ENCODE data around the gene CTIF.

CTIF gene

GRCh38 chr18:48599391-48599790, 60.6 kb downstream of the CTIF start:
- in situ Hi-C loops (cut with HindIII; ENCODE audit: low sequenced_read_pairs): no loop called here

- in situ Hi-C loops (cut with HindIII; ENCODE audit: low sequenced_read_pairs): no loop called here
Observed at GRCh38 chr18:48600046-48600445, 61.2 kb downstream of the CTIF start.

GRCh38 chr18:48600456-48601090, 61.7 kb downstream of the CTIF start:
- in situ Hi-C loops (cut with HindIII; ENCODE audit: low sequenced_read_pairs): no loop called here

GRCh38 chr18:48601343-48601742, 62.5 kb downstream of the CTIF start:
- in situ Hi-C loops (cut with HindIII; ENCODE audit: low sequenced_read_pairs): no loop called here

- in situ Hi-C loops (cut with HindIII; ENCODE audit: low sequenced_read_pairs): no loop called here
Observed at GRCh38 chr18:48602759-48603390, 64.0 kb downstream of the CTIF start.

- in situ Hi-C loops (cut with HindIII; ENCODE audit: low sequenced_read_pairs): no loop called here
Observed at GRCh38 chr18:48605408-48605845, 66.6 kb downstream of the CTIF start.

GRCh38 chr18:48607056-48607984, 68.5 kb downstream of the CTIF start:
- in situ Hi-C loops (cut with HindIII; ENCODE audit: low sequenced_read_pairs): no loop called here

- in situ Hi-C loops (cut with HindIII; ENCODE audit: low sequenced_read_pairs): no loop called here
Observed at GRCh38 chr18:48608581-48608980, 69.8 kb downstream of the CTIF start.

- in situ Hi-C loops (cut with HindIII; ENCODE audit: low sequenced_read_pairs): no loop called here
Observed at GRCh38 chr18:48609114-48609513, 70.3 kb downstream of the CTIF start.

- in situ Hi-C loops (cut with HindIII; ENCODE audit: low sequenced_read_pairs): no loop called here
Observed at GRCh38 chr18:48609820-48610815, 71.3 kb downstream of the CTIF start.

GRCh38 chr18:48611203-48611602, 72.4 kb downstream of the CTIF start:
- in situ Hi-C loops (cut with HindIII; ENCODE audit: low sequenced_read_pairs): no loop called here

GRCh38 chr18:48611785-48612480, 73.1 kb downstream of the CTIF start:
- in situ Hi-C loops (cut with HindIII; ENCODE audit: low sequenced_read_pairs): no loop called here

GRCh38 chr18:48612511-48612910, 73.7 kb downstream of the CTIF start:
- in situ Hi-C loops (cut with HindIII; ENCODE audit: low sequenced_read_pairs): no loop called here

- in situ Hi-C loops (cut with HindIII; ENCODE audit: low sequenced_read_pairs): no loop called here
Observed at GRCh38 chr18:48612917-48613316, 74.1 kb downstream of the CTIF start.

- in situ Hi-C loops (cut with HindIII; ENCODE audit: low sequenced_read_pairs): no loop called here
Observed at GRCh38 chr18:48613589-48614404, 75.0 kb downstream of the CTIF start.

GRCh38 chr18:48615566-48616401, 77.0 kb downstream of the CTIF start:
- in situ Hi-C loops (cut with HindIII; ENCODE audit: low sequenced_read_pairs): no loop called here

GRCh38 chr18:48616484-48617255, 77.8 kb downstream of the CTIF start:
- in situ Hi-C loops (cut with HindIII; ENCODE audit: low sequenced_read_pairs): no loop called here

Measured in DLD1 (cell line).